Fibroblast of mammary gland (primary cell): ENCODE data around the gene SELENOT.
A peak's percentile ranks its signal among the peaks of the same experiment; 100 is the strongest.

ENCODE experiments used
- DNase-seq: peaks from one replicate; pipeline ENCODE4 v3.0.0-alpha.2; 2010; ENCODE audit warnings: low read depth
- H3K4me3 ChIP-seq: 2 replicates; pipeline ENCODE4 v1.5.1; 2011; ENCODE audit warnings: low read depth, mild to moderate bottlenecking, low read length, moderate library complexity; ENCODE audit not compliant: control insufficient read depth
- CTCF ChIP-seq: conservative IDR thresholded peaks from 2 replicates; pipeline ENCODE4 v1.5.1; 2011; ENCODE audit warnings: low read depth, low read length, inconsistent platforms; ENCODE audit not compliant: control insufficient read depth, insufficient read depth

SELENOT gene

GRCh38 chr3:150603153-150603979, at the start of gene SELENOT:
SELENOT (plus strand) TSS chr3:150603321; CDS start chr3:150603363, 42 bp downstream.
- peak; percentile 96 for DNase-seq
- TF ChIP-seq CTCF = no peak
- peak within 1 kb of the TSS; percentile 93 for H3K4me3 ChIP-seq

- no peak overlapping the region for H3K4me3 ChIP-seq
- no peak for TF ChIP-seq CTCF
- no peak for DNase-seq
These were observed 47.2 kb upstream of the SELENOT start for GRCh38 chr3:150555859-150556436.

- H3K4me3 ChIP-seq = no peak overlapping the region
- DNase-seq = no peak
- no peak for TF ChIP-seq CTCF
These were observed 46.3 kb upstream of the SELENOT start for GRCh38 chr3:150556792-150557191.

GRCh38 chr3:150557725-150558124, 45.4 kb upstream of the SELENOT start:
- TF ChIP-seq CTCF = no peak
- no peak for DNase-seq
- no peak overlapping the region for H3K4me3 ChIP-seq

- no peak for TF ChIP-seq CTCF
- no peak for DNase-seq
- no peak overlapping the region for H3K4me3 ChIP-seq
These were observed 38.9 kb upstream of the SELENOT start for GRCh38 chr3:150564243-150564642.

- no peak for TF ChIP-seq CTCF
- H3K4me3 ChIP-seq = no peak overlapping the region
- DNase-seq = no peak
These were observed 35.8 kb upstream of the SELENOT start for GRCh38 chr3:150567328-150567727.
